Esophagus (tissue), 2 donors: ENCODE measurements around the gene SERPINA5. TPM values are rescaled to one million over a fixed set of nuclear protein-coding genes. Genes with fewer than 3 reads are reported as not detected.

Experiments
- H3K27ac ChIP-seq, 2 donors: one replicate each; pipeline ENCODE4 v1.5.1; 2013; ENCODE audit warnings: low read depth in 2 of 2, mild to moderate bottlenecking in 2 of 2, inconsistent platforms in 1 of 2, low read length in 1 of 2, moderate library complexity in 1 of 2
- H3K27me3 ChIP-seq, 2 donors: one replicate each; pipeline ENCODE4 v1.6.1; 2013; ENCODE audit warnings: low read length in 2 of 2, control low read depth in 1 of 2, mild to moderate bottlenecking in 1 of 2; ENCODE audit not compliant: insufficient read depth in 2 of 2, control insufficient read depth in 1 of 2
- H3K36me3 ChIP-seq, 2 donors: one replicate each; pipeline ENCODE4 v1.6.1; 2013; ENCODE audit warnings: low read length in 1 of 2; ENCODE audit not compliant: control insufficient read depth in 2 of 2, insufficient read depth in 2 of 2
- H3K4me1 ChIP-seq, 2 donors: one replicate each; pipeline ENCODE4 v1.6.1; 2013; ENCODE audit warnings: low read length in 1 of 2; ENCODE audit not compliant: control insufficient read depth in 2 of 2, insufficient read depth in 2 of 2
- H3K4me3 ChIP-seq, 2 donors: one replicate each; pipeline ENCODE4 v1.5.1; 2013; ENCODE audit warnings: low read length in 2 of 2, mild to moderate bottlenecking in 2 of 2, low read depth in 1 of 2, moderate library complexity in 1 of 2
- H3K9me3 ChIP-seq, 2 donors: one replicate each; pipeline ENCODE4 v1.6.1; 2013; ENCODE audit warnings: mild to moderate bottlenecking in 2 of 2, low read depth in 1 of 2, low read length in 1 of 2, moderate library complexity in 1 of 2; ENCODE audit not compliant: control insufficient read depth in 2 of 2, insufficient read depth in 1 of 2
- WGBS, 2 donors: extraction: QIAGEN DNeasy Blood & Tissue Kit; methylation state at CpG; one replicate each; pipeline ENCODE4 v1.1.7; 2013; 5-methylcytosine and 5-hydroxymethylcytosine counted together
- polyA plus RNA-seq, 2 donors: library from polyadenylated mRNA; stranded (reverse); fragments of 200-250 nt; gene quantifications; one replicate each; pipeline ENCODE4 v1.2.3, GENCODE V29; 2013
- donor health status: healthy with polysubstance abuse.
- donor health status: Bipolar disorder and iron deficiency.

Gene SERPINA5
- polyA plus RNA-seq, 2 donors: 0.10 to 0.16 TPM

GRCh38 chr14:94611179-94611578, 30.0 kb downstream of the SERPINA5 start:
- no peak overlapping the region for H3K4me3 ChIP-seq
- 91 to 93% methylated on average over 5 of the region's 5 CpGs for WGBS, 2 donors
- peaks cover 2% of the 10 kb centered on the region in 2 donors for H3K4me1 ChIP-seq
- H3K36me3 ChIP-seq: no peaks in the 10 kb centered on the region
- H3K27me3 ChIP-seq: no peaks in the 10 kb centered on the region
- H3K27ac ChIP-seq: no peak overlapping the region
- H3K9me3 ChIP-seq: no peaks in the 10 kb centered on the region

- Histone ChIP-seq H3K4me3 (no peak within 1 kb of the TSS), H3K36me3 (no peaks in the 10 kb centered on the region), H3K4me1 (peaks cover 2% of the 10 kb centered on the region in 2 donors), H3K27ac (no peak within 1 kb of the TSS), H3K27me3 (no peaks in the 10 kb centered on the region), H3K9me3 (peaks cover 0 to 4% of the 10 kb centered on the region in 2 donors)
- 43 to 47% methylated on average over 4 of the region's 4 CpGs for WGBS, 2 donors
Measured at GRCh38 chr14:94612174-94612573, 30.9 kb downstream of the SERPINA5 start, which contains the start of gene SERPINA3. Gene SERPINA3 (plus strand): TSS chr14:94612391. CDS start chr14:94614442, 2,051 bp downstream.

DNA sequence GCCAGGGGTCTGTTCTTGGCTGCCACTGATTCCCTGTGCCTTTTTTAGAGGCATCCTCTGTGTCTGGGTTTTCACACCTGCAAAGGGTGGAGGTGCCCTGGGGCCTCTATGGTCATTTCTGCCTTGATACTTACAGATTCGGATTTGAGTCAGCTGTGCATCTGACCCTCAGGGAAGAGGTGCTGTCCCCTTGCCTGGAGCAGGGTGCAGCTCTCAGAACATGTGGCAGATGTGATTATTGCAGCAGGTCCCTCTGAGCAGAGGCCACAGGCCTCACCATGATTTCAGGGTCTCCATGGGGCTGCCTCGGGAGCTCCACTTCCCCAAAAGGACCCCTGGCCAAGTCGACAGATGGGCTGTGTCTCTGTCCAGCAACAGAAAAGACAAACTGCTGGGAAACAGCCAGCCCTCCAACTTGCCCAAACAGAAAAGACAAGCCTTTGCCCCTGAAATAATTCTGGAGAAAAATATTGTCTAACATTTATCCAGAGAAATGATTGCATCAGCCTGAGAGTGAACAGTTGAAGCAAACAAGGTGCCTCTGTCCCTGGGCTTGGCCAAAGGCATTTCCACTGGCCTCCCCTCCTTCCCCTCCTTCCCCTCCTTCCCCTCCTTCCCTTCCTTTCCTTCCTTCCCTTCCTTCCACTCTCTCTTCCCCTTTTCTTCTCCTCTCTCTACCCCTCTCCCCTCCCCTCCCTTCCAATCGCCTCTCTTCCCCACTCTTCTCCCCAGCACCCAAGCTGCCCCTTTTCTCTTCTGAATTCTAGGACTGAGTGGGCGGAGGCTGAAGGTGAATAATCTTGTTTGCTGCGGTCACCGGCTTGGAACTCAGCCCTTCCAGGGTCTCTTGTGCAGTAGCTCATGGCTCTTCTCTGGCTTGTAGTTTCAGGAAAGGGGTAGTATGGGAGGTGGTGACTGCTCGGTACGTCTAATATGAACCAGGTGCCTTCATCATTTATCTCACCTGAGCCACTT, 31.6 kb downstream of the SERPINA5 start:
- H3K27ac ChIP-seq: no peak overlapping the region
- H3K4me3 ChIP-seq: no peak overlapping the region
- no peaks in the 10 kb centered on the region for H3K36me3 ChIP-seq
- 51 to 55% methylated on average over 9 of the region's 9 CpGs for WGBS, 2 donors
- peaks cover 2% of the 10 kb centered on the region in 2 donors for H3K4me1 ChIP-seq
- H3K27me3 ChIP-seq: no peaks in the 10 kb centered on the region
- peaks cover 0 to 5% of the 10 kb centered on the region in 2 donors for H3K9me3 ChIP-seq

DNA sequence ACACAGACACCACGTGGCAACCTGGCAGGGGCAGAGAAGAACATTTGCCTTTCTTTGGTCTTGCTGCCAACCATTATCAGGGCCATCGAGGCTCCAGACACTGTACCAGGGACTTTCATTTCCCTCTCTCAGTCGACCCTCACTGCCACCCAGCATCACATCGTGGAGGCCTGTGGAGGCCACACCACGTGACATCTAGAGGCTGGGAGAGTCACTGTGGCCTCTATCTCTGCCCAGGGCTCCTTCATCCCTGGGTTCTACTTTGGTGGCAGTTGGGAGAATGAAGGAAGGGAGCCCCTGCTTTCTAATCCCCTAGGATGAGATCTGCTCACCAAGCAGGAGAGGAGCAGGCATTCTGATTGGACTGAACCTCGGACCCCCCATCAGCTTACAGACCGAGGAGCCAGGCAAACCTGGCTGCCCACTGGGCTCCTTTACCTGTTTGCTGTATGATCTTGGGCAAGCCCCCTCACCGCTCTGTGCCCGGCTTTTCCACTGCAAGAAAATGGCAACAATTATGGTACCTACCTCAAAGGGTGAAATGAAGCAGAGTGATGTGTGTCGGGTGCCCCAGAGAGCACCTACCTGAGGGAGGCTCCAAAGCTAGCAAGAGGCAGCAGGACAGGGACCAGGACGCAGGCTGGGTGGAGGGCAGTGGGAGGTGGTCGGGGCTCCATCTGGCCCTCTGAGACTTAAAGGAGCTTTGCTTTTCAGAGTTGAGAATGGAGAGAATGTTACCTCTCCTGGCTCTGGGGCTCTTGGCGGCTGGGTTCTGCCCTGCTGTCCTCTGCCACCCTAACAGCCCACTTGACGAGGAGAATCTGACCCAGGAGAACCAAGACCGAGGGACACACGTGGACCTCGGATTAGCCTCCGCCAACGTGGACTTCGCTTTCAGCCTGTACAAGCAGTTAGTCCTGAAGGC, 32.8 kb downstream of the SERPINA5 start:
- Histone ChIP-seq H3K27me3 (no peaks in the 10 kb centered on the region), H3K27ac (no peak overlapping the region), H3K9me3 (peaks cover 5 to 9% of the 10 kb centered on the region in 2 donors), H3K36me3 (no peaks in the 10 kb centered on the region), H3K4me1 (peaks cover 2% of the 10 kb centered on the region in 2 donors), H3K4me3 (no peak overlapping the region)
- 86 to 88% methylated on average over 19 to 20 of the region's 20 CpGs for WGBS, 2 donors

DNA sequence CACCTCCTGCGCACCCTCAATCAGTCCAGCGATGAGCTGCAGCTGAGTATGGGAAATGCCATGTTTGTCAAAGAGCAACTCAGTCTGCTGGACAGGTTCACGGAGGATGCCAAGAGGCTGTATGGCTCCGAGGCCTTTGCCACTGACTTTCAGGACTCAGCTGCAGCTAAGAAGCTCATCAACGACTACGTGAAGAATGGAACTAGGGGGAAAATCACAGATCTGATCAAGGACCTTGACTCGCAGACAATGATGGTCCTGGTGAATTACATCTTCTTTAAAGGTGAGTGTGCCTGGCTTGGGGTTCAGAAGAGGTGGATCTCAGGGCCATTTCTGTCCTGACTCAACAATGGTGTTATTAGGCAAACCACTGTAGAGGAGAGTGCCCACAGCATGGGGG, 33.6 kb downstream of the SERPINA5 start:
- Histone ChIP-seq H3K9me3 (peaks cover 7 to 14% of the 10 kb centered on the region in 2 donors), H3K4me1 (peaks cover 2% of the 10 kb centered on the region in 2 donors), H3K27me3 (no peaks in the 10 kb centered on the region), H3K4me3 (no peak overlapping the region), H3K27ac (no peak overlapping the region), H3K36me3 (no peaks in the 10 kb centered on the region)
- WGBS, 2 donors: 95 to 97% methylated on average over 7 of the region's 7 CpGs

DNA sequence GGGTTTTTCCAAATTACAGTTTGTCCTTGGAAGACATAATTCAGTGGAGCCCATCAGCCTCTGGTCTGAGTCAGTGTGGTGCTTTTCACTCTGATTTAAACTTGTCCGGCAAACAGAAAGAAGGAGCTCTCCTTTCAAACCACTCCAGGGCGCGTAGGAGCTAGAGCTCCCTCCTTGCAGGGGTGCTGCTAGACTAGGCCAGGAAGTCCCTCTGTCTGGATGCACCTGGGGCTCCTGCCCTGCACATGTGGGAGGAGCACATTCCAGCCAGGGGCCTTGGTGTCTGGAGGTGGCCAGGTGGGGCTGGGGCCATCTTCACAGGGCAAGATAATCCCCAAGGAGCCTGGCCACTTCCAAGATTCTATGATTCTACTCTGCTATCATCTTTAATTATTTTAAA, 34.0 kb downstream of the SERPINA5 start:
- 81 to 93% methylated on average over 3 of the region's 3 CpGs for WGBS, 2 donors
- peaks cover 2% of the 10 kb centered on the region in 2 donors for H3K4me1 ChIP-seq
- H3K36me3 ChIP-seq: no peaks in the 10 kb centered on the region
- no peaks in the 10 kb centered on the region for H3K27me3 ChIP-seq
- no peak overlapping the region for H3K4me3 ChIP-seq
- H3K27ac ChIP-seq: no peak overlapping the region
- H3K9me3 ChIP-seq: peaks cover 7 to 14% of the 10 kb centered on the region in 2 donors

- peaks cover 7 to 14% of the 10 kb centered on the region in 2 donors for H3K9me3 ChIP-seq
- H3K4me1 ChIP-seq: peaks cover 2% of the 10 kb centered on the region in 2 donors
- 79 to 92% methylated on average over 8 of the region's 8 CpGs for WGBS, 2 donors
- no peak overlapping the region for H3K27ac ChIP-seq
- H3K27me3 ChIP-seq: no peaks in the 10 kb centered on the region
- no peak overlapping the region for H3K4me3 ChIP-seq
- no peaks in the 10 kb centered on the region for H3K36me3 ChIP-seq
Measured at GRCh38 chr14:94615823-94616570, 34.8 kb downstream of the SERPINA5 start.

DNA sequence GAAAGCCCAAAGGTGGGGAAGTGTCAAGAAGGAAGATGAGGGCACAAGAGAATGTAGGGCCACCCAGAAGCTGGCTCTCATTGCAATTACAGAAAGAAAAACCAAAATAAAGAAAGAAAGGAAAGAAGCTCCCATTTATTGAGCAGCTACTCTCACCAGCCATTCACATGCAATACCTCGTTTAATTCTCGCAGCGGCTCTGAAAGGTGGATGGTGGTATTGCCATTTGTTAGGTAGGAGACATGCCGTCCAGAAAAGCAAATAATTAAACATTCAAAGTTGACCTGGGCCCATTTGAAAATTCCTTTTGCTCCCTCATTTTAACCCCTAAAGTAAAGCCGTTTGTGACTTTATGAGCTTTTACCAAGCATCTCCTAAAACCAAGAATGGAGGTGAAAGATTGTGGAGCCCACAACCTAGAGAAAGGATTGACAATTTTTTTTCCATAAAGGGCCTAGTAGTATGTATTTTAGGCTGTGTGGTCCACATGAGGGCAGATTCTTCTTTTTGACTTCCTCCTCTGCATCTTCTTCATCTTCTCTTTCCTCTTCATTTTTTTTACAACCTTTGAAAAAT, 36.2 kb downstream of the SERPINA5 start:
- H3K4me1 ChIP-seq: peaks cover 0 to 2% of the 10 kb centered on the region in 2 donors
- no peaks in the 10 kb centered on the region for H3K27me3 ChIP-seq
- WGBS, 2 donors: 81 to 82% methylated on average over 5 of the region's 5 CpGs
- no peaks in the 10 kb centered on the region for H3K36me3 ChIP-seq
- H3K27ac ChIP-seq: no peak overlapping the region
- no peak overlapping the region for H3K4me3 ChIP-seq
- peaks cover 7 to 14% of the 10 kb centered on the region in 2 donors for H3K9me3 ChIP-seq
